ENCODE measurements around the gene POLR1H.

POLR1H gene

DNA sequence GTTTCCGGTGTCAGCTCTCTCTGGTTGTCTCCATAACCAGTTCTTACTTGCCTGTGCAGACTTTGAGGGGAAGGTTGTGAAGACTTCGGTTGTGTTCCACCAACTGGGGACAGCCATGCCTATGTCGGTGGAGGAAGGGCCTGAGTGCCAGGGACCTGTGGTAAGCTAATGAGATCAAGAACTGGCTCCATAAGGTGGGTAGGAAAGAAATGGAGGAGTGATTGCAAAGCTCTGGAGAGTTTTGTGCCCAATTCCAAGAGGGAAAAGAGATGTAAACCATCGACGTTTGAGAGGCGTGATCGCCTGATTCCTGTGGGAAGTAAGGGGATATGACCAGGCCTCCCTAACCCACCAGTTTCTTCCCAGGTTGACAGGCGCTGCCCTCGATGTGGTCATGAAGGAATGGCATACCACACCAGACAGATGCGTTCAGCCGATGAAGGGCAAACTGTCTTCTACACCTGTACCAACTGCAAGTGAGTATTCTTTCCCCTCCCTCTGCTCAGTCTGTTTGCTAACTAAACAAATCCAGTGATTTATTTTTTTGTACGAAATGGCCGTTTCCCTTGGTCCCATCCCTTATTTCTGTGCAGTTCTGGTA, 893 bp downstream of the POLR1H start:
- no peak for DNase-seq (ENCODE audit: low read depth in 2 of 2)

DNA sequence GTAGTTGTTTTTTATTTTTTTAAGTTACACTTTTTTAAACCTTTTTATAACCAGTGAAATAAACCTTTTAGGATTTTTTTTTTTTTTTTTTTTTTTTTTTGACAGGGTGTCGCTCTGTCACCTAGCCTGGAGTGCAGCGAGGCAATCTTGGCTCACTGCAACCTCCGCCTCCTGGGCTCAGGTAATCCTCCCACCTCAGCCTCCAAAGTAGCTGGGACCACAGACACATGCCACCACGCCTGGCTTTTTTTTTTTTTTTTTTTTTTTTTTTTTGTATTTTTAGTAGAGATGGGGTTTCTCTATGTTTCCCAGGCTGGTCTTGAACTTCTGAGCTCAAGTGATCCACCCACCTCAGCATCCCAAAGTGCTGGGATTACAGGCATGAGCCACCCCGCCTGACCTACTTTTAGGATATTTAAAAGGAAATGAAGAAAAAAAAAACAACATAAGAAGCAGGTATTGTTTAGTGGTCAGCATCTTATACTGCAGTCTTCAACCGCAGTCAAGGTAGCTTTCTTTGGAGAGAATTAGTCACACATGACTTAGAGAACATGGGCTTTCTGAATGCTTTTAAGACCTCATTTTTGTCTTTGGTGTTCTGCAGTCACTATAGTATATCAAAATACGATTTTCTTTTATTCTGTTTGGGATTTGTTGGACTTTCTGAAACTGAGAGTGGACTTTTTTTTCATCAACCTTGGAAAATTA, 1.6 kb downstream of the POLR1H start:
- DNase-seq (ENCODE audit: low read depth in 2 of 2), result no peak

DNA sequence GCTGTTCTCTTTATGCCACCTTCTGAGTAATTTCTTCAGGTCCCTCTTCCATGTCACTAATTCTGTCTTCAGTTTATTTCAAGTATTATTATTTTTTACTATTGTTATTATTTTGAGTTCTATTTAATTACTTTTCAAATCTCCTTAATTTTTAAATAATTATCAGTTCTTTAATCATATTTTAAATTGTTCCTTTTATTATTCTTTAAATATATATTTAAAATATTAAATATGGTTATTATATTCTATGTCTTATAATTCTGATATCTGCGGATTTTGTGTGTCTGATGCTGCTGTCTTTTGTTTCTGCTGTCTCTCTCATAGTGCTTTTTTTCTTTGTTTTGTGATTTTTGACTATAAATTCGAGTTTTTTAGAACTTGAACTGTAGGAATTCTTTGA, 2.2 kb downstream of the POLR1H start:
- DNase-seq (ENCODE audit: low read depth in 2 of 2), result no peak

DNA sequence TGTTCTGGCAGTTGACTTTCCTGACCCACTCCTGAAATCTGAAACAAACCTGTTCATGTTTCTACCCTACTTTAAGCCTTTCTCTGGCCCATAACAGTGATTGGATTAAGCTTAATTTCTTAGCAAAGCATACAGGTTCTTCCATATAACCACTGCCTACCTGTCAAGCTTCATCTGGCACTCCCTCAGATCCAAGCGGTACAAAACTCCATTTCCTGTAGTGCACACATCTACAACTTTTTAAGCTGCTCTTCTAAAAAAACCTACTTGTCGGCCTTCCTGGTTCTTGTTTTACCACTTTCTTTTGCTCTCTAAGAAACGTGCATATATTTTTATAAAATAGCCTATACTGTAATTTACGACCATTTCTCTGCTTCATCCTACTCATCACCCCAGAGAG, 5.0 kb downstream of the POLR1H start:
- no peak for DNase-seq (ENCODE audit: low read depth in 2 of 2)

DNA sequence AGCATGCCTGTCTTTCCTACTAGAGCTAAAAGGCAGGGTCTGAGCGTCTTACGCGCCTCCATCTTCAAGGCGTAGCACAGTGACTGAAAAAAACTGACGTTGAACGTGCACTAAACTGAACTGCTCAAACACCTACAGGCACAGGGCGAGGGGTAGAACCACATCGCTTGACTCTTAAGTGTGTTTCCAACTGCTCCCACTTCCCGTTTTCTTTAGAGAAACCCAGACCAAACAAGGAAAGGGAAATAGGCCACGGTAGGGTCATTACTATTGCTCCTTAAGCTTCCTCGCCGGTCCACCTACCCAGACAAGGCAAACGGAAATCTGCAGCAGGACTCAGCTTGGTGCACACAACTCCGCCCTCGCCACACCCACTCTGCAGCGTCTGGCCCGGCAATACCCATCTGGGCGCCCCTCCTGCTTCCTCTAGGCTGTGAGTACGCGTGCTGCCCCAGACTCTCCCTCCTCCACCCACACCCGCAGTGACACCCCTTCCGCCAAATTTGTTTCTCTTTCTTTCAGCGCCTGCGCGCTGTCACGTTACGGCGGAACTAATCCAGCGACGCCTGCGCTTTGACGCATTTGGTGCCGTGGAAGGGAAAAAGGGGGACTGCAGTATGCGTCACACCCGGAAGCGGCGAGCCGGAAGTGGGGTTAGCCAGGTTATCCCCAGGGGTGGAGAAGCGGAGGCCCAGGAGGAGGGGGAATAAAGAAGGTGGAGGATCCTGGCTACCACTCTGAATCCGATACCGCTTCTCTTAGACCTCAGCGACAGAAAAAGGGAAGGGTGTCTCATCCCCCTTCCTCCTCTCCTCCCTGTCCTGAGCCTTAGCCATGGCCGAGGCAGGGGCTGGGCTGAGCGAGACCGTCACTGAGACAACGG, 5.8 kb downstream of the POLR1H start, which contains the start of gene PPP1R11:
PPP1R11 (plus strand) TSS at position 622 of the 883 bp plus-strand sequence; CDS start at position 835, 213 bp downstream.
- peak; percentile 95 to 98 for DNase-seq (ENCODE audit: low read depth in 2 of 2)

DNA sequence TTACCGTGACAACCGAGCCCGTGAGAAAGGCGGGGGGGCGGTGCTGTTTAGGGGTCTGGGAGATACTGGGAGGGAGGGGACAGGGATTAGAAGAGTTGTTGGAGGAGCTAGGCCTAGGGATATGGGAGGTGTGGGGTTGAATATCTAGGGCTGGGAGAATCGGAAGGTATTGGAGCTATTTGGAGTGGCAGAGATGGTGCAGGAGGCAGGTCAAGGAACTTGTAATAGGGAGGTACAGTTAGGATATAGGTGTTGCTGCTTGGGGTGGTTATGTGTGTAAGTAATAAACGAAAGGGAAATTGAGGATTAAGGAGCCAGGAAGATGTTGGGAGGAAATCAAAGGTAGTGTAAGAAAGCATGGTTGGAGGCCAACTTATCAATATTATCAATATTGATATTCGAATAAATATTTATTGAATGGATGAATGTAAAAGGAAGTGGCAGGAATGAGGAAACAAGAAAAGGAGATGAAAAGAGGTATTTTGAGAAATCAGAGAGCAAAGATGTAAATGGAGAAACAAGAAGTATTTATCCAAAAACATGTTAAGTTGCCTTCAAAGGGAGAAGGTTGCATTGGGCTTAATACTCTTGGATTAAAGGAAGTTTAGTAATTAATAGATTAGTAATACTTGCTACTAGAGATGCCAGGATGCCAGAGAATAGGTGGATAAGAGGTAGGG, 6.5 kb downstream of the POLR1H start:
- no peak for DNase-seq (ENCODE audit: low read depth in 2 of 2)

DNA sequence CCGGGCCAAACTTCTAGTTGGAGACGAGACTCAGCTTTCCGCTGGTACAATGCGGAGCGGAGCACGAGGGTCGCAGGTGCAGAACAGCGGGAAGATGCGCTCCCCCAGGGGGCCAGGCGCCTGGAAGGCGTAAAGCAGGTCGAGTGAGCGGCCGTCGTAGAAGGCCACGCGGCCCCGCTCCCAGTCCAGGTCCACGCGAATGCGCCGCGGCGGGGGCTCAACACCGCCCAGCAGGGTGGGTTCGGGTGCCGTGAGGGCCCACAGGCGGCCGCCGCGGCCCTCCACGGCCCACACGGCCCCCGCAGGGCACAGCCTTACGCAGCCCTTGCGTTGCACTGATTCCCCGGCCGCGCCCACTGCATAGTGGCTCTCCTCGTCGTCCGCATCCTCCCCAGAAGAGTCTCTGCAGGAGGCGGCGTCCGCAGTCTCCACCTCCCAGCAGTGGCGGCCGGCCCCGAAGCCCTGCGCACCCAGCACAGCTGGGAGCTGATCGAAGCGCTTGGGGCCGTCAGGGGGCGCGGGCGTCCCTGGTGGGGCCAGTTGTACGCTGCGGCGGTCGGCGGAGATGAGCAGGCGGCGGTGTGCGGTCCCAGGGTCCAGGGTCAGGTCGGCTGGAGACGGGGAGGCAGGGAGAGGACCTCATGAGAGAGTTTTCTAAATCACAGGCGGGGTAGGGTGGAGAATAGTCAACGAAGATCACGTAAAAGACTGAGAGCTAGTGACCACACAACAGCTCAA, 10.2 kb downstream of the POLR1H start:
- no peak for DNase-seq (ENCODE audit: low read depth in 2 of 2)

DNA sequence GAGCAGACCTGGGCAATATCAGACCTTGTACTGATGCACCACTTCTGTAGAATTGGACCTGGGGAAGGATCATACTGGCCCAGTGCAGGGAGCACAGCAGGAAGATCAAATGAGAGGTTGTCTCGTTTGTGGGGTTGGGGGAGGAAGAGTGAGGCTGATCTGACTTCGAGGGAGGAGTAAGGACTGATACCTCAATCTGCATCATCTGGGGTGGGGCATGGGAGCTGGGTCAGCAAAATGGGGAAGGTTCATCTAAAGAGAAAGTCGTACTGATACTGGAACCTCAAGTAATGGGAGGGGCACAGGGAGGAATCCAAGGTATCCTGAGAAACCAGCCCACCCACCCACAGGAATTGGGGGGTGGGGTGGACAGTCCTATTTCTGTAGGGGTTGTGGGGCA, 10.8 kb downstream of the POLR1H start:
- no peak for DNase-seq (ENCODE audit: low read depth in 2 of 2)

DNA sequence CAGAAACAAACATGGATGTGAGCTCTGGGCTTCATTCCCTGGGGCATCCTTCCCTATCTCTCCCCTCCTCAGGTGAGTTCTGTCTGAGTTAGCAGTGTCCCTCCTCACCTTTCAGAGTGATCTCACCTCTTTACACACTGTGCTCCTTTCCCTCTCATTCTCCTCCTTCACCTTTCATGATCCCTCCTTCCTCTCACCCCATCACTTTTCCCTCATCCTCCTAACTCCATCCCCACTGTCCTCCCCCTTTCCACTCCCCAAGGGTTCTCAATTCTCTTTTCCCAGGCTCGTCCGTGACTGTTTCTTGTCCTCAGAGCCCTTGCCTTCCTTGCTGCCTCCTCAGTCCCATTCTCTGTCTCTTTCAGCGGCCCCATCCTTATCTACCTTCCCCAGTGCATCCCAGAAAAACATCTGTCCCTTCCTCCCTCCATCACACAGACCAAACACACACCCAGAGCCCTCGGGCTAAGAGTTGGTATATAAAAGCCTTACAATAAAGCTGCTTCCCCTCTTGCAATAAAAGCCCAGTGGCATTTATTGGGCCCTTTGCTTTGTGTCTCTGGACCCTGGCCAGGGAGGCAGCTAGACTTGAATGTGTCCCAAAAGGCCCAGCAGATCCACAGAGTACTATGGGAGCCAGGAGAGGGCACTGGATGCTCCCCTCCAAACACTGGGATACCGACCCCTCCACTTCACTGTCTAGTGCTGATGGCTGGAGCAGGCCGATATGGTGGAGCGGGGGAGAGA, 12.6 kb downstream of the POLR1H start:
- DNase-seq (ENCODE audit: low read depth in 2 of 2), result no peak

DNA sequence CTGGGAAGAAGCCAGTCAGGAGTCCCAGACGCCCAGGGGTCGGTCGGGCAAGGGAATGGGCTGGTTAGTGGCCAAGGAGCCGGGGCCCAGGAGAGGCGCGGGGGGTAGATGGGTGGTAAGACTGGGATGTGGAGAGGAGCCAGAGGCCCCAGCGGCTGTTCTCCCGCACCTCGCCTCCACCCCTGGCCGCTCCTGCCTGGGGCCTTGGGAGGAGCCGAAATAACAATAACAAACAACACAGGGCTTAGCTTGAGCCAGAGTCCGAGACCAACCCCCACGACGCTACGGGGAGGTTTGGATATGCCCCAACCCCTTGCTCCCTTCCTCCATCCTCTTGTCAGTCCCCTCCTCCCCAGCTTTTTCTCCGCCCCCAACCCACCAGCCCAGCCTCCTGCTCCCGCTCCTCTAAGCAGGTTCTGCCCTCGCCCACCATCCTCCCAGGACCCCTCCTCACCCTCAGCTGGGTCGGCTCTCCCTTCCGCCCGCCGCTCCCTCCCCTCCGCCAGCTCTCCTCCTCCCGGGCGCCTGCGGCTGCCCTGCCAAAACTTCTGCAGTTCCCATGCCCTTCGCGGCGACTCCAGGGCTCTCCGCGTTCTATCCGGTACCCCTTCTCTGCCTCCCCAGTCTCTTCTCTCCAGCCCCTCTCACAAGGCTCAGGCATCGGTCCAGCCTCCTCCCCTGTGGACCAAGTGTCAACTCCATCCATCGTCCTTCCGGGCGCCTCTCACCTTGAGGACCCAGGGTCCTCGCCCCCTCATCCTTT, 13.4 kb downstream of the POLR1H start:
- DNase-seq (ENCODE audit: low read depth in 2 of 2), result no peak

DNA sequence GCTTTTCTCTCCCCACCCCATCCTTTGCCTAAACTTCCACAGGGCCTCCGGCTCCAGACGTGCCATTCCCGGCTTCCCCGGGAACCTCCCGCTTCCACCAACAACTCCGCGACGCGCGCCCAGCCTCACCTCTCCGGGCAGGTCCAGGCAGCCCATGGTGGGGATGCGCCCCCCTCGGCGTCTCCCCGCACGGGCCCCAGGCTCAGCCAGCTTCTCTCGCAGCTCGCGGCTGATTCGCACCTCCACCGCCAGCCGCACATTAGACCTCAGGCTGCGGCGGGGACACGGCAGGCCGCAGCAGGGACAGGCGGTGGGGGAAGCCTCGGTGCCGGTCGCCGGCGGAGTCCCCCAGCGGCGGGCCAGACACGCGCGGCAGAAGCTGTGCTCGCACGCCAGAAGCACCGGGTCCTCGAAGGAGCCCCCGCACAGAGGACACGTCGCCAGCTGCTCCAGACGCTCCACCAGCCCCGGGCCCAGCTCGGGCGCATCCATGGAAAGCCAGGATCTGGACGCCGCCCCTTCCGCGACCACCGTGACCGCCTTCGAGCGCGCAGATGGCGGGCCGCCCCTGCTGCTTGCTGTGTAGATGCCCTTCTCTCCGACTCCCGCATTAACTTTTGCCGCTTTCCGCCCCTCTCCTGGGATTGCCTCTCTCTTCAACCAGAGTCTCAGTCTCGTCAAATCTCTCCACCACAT, 14.2 kb downstream of the POLR1H start, which contains the start of gene RNF39:
RNF39 (minus strand) TSS at position 676 of the 696 bp plus-strand sequence; CDS start at position 492, 184 bp downstream.
- no peak for DNase-seq (ENCODE audit: low read depth in 2 of 2)

DNA sequence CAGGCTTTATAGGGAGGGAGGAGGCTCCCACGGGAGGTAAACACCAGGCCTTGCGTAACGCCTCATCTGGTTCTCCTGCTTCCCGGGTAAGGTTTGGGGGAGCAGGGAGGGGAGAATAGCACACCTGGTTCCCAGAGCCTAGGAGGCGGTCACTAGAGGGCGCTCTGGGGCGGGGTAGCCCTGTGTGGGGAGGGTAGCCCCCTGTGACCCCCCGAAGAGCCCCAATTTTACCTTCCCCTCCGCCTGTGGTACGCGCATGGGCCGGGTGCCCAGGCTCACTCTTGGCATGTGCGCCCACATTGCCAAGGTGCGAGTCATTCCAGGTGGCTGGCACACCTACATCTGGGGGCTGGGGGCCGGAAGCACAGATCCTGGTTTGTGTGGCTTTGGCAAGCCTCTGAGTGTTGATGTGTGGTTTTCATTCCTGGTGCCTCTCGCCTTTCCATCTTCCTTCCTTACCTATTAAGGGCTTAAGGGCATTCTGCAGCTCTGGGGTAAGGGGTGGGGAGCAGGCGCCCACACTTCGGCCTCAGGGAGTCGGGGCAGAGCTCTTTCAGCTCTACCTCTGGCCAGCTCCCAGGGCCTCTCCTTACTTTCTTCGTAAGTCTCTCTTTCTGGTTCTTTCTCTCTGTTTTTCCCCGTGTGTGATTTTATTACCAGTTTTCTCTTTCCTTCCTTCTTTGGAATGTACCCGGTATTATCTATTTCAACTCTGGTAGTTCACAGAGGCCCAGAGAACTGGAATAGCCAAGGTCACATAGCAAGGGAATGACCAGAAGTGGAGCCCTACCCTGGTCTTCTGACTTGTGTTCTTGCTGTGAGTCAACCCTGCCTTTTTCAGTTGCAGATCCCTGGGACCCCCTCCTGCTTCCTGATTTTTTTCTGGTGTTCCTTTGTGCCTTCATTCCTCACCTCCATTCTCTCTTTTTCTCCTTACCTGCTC, 15.0 kb downstream of the POLR1H start:
- DNase-seq (ENCODE audit: low read depth in 2 of 2), result no peak

DNA sequence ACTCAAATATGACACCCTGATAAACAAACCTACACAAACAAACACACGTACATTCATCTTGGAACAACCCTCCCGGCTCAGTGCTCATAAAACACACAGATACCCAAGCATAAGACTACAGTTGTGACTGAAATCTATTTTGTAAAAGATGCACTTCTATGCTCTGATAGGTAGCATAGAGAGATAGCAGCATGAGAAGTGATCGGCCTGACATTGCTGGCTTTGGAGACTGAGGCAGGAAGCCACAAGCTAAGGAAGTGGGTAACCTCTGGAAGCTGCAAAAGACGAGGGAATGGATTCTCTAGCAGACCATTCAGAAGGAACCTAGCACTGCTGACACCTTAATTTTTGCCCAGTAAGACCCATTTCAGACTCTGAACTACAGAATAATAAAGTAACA, 16.2 kb downstream of the POLR1H start:
- DNase-seq (ENCODE audit: low read depth in 2 of 2), result no peak

DNA sequence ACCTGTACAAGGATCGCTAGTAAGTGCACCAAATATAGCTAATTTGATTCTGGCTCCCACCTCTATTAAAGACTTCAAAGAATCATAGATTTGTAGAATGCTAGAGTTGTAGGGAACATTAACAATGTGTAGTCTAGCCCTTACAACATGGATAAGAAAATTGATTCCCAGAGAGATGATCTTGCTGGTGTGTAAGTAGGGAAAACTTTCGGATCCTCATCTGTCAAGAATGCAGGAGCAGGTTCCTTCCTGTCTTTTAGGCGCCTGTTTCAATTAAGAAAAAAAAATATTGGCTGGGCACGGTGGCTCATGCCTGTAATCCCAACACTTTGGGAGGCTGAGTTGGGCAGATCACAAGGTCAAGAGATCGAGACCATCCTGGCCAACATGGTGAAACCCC, 26.8 kb downstream of the POLR1H start:
- no peak for DNase-seq (ENCODE audit: low read depth in 2 of 2)

DNA sequence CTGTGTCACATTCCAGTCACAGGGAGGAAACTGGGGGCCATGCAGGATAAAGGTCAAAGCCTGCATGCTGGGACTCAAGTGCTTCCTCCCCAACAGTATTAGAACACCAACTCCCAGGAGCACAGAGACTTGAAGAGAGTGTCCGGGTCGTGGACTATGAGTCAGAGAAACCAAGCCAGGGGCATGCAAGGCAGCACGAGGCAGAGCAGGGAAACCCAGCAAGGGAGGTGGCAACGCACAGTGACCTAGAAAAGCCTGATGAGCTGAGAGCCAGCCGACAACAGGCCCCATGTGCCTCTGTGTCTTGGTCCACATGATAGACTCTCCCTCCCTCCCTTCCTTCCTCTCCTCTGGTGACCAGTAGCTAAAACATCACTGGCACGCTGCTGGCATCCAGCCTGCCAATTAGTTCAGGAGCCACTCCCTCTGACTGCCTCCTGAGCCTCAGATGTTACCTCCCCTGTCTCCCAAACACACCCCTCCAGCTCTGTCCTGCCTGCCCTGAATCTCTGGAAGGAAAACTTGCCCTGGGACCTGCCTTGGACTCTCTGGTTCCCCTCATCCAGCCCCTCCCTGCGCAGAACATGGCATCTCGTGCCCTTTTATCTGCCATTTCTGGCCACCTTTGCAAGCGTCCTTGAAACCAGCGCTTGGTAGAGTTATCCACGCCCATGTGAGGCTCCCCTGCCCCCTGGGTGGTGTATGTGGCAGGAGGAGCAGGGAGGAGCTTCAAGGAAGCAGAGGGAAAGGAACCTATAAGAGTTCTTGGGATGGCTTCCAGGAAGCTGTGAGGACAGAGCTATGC, 30.7 kb downstream of the POLR1H start:
- DNase-seq (ENCODE audit: low read depth in 2 of 2), result no peak

DNA sequence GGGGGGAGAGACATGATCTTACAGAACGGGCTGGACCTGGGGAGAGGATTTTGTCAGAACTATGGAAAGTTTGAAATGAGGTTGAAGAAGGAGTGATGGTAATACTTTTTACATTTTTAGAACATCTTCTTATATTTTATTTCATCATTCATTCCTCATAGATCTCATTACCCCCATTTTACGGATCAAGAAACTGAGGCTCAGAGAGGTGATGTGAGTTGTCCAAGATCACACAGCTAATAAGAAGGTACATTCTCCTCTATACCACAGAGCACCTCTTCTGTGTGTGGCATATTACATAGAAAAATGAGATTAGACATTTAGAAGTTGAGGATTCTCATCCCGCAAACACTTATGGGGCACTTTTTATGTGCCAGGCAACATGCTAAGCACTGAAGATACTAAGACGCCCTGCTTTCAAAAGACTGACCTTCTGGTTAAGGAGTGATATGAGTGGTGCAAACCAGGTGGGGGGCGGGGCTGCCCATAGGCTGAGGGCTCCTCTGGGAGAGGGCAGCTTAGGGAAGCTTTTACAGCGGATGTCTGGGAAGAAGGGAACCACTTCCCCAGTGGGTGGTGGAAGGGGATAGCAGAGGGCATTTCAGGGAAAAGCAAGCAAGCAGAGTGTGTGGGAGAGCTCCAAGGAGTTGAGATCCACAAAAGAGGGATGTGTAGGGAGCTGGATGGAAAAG, 31.9 kb downstream of the POLR1H start:
- DNase-seq (ENCODE audit: low read depth in 2 of 2), result no peak

Data from stimulated activated CD8-positive, alpha-beta memory T cell treated with anti-CD3 and anti-CD28 coated beads, Interleukin-15, amount 100 ng/mL, for 48 hours (primary cell).